HUES48 (cell line): ENCODE data around the gene FOCAD.
"Not testable (repeated sequence)": the region's sequence is repeated elsewhere in the genome, so short reads cannot be mapped to it uniquely, and the experiment has no call there.

ENCODE experiments used
- H3K27ac ChIP-seq: one replicate; pipeline ENCODE4 v1.7.0; 2013; ENCODE audit warnings: low read depth, low read length, inconsistent platforms
- H3K27me3 ChIP-seq: 2 replicates; pipeline ENCODE4 v1.6.1; 2013; ENCODE audit warnings: mild to moderate bottlenecking, low read length; ENCODE audit not compliant: control insufficient read depth, insufficient read depth
- H3K36me3 ChIP-seq: 2 replicates; pipeline ENCODE4 v1.6.1; 2013; ENCODE audit warnings: low read length; ENCODE audit not compliant: control insufficient read depth, insufficient read depth
- H3K4me1 ChIP-seq: 2 replicates; pipeline ENCODE4 v1.6.1; 2013; ENCODE audit warnings: mild to moderate bottlenecking, low read length; ENCODE audit not compliant: control insufficient read depth, insufficient read depth
- H3K4me3 ChIP-seq: 2 replicates; pipeline ENCODE4 v1.5.1; 2013; ENCODE audit warnings: mild to moderate bottlenecking, low read depth, low read length
- H3K9ac ChIP-seq: 2 replicates; pipeline ENCODE4 v1.6.1; 2013; ENCODE audit warnings: mild to moderate bottlenecking, low read depth, low read length, moderate library complexity
- H3K9me3 ChIP-seq: 2 replicates; pipeline ENCODE4 v1.6.1; 2013; ENCODE audit warnings: low read length; ENCODE audit not compliant: control insufficient read depth, insufficient read depth

The FOCAD gene

GRCh38 chr9:20651939-20652338, 32.1 kb upstream of the FOCAD start:
- Histone ChIP-seq H3K27me3 (no peaks in the 10 kb centered on the region), H3K9me3 (peaks cover 3% of the 10 kb centered on the region; the same call in 1 of the 2 replicates), H3K27ac (no peak overlapping the region), H3K4me1 (no peaks in the 10 kb centered on the region), H3K36me3 (no peaks in the 10 kb centered on the region), H3K9ac (no peak overlapping the region), H3K4me3 (no peak overlapping the region)

GRCh38 chr9:20658246-20658667, 25.8 kb upstream of the FOCAD start:
- not testable (repeated sequence) for H3K9me3 ChIP-seq, H3K36me3 ChIP-seq, H3K27me3 ChIP-seq
- Histone ChIP-seq H3K4me3 (peak overlapping the region; percentile 83), H3K4me1 (peaks cover 37% of the 10 kb centered on the region), H3K27ac (peak overlapping the region; percentile 55), H3K9ac (peak overlapping the region; percentile 84)

DNA sequence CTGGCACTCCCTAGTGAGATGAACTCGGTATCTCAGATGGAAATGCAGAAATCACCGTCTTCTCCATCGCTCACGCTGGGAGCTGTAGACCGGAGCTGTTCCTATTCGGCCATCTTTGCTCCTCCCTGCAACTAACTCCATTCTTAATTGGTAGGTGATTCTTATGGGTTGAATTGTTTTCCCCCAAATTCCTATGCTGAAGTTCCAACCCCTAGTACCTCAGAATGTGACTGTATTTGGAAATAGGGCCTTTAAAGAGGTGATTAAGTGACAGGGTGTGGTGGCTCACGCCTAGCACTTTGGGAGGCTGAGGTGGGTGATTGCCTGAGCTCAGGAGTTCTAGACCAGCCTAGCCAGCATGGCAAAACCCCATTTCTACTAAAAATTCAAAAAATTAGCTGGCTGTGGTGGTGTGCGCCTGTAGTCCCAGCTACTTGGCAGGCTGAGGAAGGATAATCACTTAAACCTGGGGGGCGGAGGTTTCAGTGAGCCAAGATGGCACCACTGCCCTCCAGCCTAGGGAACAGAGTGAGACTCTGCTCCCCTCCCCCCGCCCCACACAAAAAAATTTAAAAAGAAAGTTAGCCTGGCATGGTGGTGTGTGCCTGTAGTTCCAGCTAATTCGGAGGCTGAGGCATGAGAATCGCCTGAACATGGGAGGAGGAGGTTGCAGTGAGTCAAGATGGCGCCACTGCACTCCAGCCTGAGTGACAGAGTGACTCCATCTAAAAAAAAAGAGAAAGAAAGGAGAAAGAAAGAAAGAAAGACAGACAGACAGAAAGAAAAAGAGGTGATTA, 25.2 kb upstream of the FOCAD start:
- peaks cover 3% of the 10 kb centered on the region; the same call in 1 of the 2 replicates for H3K9me3 ChIP-seq
- no peaks in the 10 kb centered on the region for H3K27me3 ChIP-seq
- peaks cover 5% of the 10 kb centered on the region for H3K36me3 ChIP-seq
- peaks cover 43% of the 10 kb centered on the region for H3K4me1 ChIP-seq
- peak overlapping the region; percentile 84 for H3K9ac ChIP-seq
- H3K27ac ChIP-seq, result peak overlapping the region; percentile 55
- peak overlapping the region; percentile 83 for H3K4me3 ChIP-seq

GRCh38 chr9:20659474-20659967, 24.5 kb upstream of the FOCAD start:
- H3K36me3 ChIP-seq, result peaks cover 5% of the 10 kb centered on the region
- H3K27me3 ChIP-seq, result no peaks in the 10 kb centered on the region
- H3K27ac ChIP-seq, result no peak overlapping the region
- peaks cover 3% of the 10 kb centered on the region; the same call in 1 of the 2 replicates for H3K9me3 ChIP-seq
- no peak overlapping the region for H3K9ac ChIP-seq
- peaks cover 48% of the 10 kb centered on the region for H3K4me1 ChIP-seq
- peak overlapping the region; percentile 83 for H3K4me3 ChIP-seq

DNA sequence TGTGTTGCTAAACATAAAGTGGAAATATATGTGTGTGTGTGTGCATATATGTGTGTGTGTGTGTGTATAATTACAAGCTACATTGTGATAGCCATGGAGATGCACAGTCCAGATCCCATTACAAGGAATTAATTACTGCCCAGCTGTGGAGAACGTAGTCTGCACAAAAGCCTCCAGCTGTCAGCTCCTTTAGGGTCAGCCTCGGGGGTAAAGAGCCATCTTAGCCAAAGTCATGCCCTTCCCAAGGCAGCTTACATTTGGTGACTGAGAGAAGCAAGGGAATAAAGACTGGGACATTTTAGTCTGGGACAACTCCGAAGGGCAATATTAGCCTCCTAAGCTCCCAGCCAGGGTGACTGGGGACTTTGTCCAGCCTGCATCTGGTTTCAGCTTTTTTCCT, 21.9 kb upstream of the FOCAD start:
- Histone ChIP-seq H3K27ac (no peak overlapping the region), H3K4me1 (peaks cover 58% of the 10 kb centered on the region), H3K27me3 (no peaks in the 10 kb centered on the region), H3K9me3 (no peaks in the 10 kb centered on the region), H3K9ac (no peak overlapping the region), H3K36me3 (peaks cover 5% of the 10 kb centered on the region), H3K4me3 (no peak overlapping the region; the same call in 1 of the 2 replicates)

- Histone ChIP-seq H3K9ac (no peak overlapping the region), H3K27ac (no peak overlapping the region), H3K9me3 (no peaks in the 10 kb centered on the region), H3K4me3 (no peak overlapping the region), H3K27me3 (no peaks in the 10 kb centered on the region), H3K36me3 (peaks cover 5% of the 10 kb centered on the region), H3K4me1 (peaks cover 62% of the 10 kb centered on the region)
Observed at GRCh38 chr9:20663133-20663532, 20.9 kb upstream of the FOCAD start.

- H3K36me3 ChIP-seq, result peaks cover 5% of the 10 kb centered on the region
- no peak overlapping the region for H3K4me3 ChIP-seq
- H3K4me1 ChIP-seq, result peaks cover 59% of the 10 kb centered on the region
- H3K9me3 ChIP-seq, result no peaks in the 10 kb centered on the region
- H3K27me3 ChIP-seq, result no peaks in the 10 kb centered on the region
- H3K9ac ChIP-seq, result no peak overlapping the region
- H3K27ac ChIP-seq, result no peak overlapping the region
Observed at GRCh38 chr9:20664501-20664900, 19.6 kb upstream of the FOCAD start.

- peaks cover 10% of the 10 kb centered on the region for H3K4me1 ChIP-seq
- no peak overlapping the region for H3K9ac ChIP-seq
- H3K36me3 ChIP-seq, result no peaks in the 10 kb centered on the region
- H3K4me3 ChIP-seq, result no peak overlapping the region
- no peak overlapping the region for H3K27ac ChIP-seq
- H3K27me3 ChIP-seq, result no peaks in the 10 kb centered on the region
- H3K9me3 ChIP-seq, result no peaks in the 10 kb centered on the region
Observed at GRCh38 chr9:20670395-20670794, 13.7 kb upstream of the FOCAD start.

DNA sequence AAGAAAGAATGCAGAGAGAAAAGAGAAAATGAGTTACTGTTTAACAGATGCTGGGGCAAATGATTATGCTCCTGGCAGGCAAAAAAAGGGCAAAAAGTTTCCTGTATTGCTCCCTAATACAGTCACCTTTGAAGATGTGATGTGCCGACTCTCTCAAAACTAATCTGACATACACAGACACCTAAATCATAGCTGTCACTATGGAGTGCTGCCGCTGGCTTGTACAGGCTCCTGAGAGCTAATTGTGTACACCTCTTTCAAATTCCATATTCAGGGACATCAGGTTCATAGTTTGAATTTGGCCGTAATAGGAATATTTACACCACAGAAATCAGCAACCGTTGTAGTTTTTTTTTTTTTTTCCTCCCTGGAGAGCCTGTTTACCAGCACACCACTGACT, 12.4 kb upstream of the FOCAD start:
- Histone ChIP-seq H3K4me3 (no peak overlapping the region), H3K9ac (no peak overlapping the region), H3K27ac (no peak overlapping the region), H3K36me3 (no peaks in the 10 kb centered on the region), H3K9me3 (no peaks in the 10 kb centered on the region), H3K27me3 (no peaks in the 10 kb centered on the region), H3K4me1 (peaks cover 9% of the 10 kb centered on the region; the same call in 1 of the 2 replicates)

- not testable (repeated sequence) for H3K36me3 ChIP-seq, H3K27ac ChIP-seq, H3K9me3 ChIP-seq, H3K4me3 ChIP-seq, H3K27me3 ChIP-seq, H3K9ac ChIP-seq, H3K4me1 ChIP-seq
Observed at GRCh38 chr9:20673537-20673936, 10.5 kb upstream of the FOCAD start.

DNA sequence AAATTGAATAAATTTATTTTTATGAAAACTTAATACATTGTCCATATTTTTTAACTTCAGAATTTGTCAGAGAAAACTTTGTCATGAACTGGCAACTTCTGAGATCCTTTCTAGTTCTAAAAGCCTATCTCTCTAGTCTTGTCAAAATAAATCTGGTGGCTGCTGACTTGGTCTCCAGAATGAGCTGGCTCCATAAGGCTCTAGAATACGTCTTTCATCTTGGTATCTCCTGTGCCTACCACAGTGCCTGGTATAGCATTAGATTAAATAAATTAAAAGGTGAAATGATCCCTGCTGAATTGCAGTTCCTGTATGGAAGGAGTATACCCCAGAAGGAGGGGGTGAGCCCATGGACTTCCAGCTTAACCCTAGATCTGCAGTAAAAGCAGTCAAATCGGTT, 2.6 kb upstream of the FOCAD start:
- H3K36me3 ChIP-seq, result no peaks in the 10 kb centered on the region
- no peaks in the 10 kb centered on the region for H3K27me3 ChIP-seq
- no peaks in the 10 kb centered on the region for H3K9me3 ChIP-seq
- peaks cover 13% of the 10 kb centered on the region for H3K4me1 ChIP-seq
- no peak overlapping the region for H3K4me3 ChIP-seq
- H3K27ac ChIP-seq, result no peak overlapping the region
- H3K9ac ChIP-seq, result no peak overlapping the region
